Omental fat pad (tissue), 4 donors: ENCODE results near the gene MXRA7. TPM values are rescaled to one million over a fixed set of nuclear protein-coding genes. Genes with fewer than 3 reads are reported as not detected.

ENCODE experiments used
- ATAC-seq: fragments of 150-250 bp; one replicate; pipeline ENCODE4 v1.9.1; 2016; ENCODE audit warnings: mild to moderate bottlenecking, moderate library complexity; ENCODE audit not compliant: low FRiP score
- DNase-seq: peaks from one replicate; pipeline ENCODE4 v3.0.0-alpha.2; 2019; ENCODE audit warnings: low spot score
- total RNA-seq, 4 donors: library from RNA; depleted of rRNA; stranded (reverse); fragments of >200 nt; gene quantifications; one replicate each; pipeline ENCODE4 v1.1.0, GENCODE V29; 2016
- TF ChIP-seq, protein P1 (sequence below), 3 donors: fragments of 450-650 bp; IDR thresholded peaks; one replicate each; pipeline ENCODE4 v1.5.1; 2016 to 2017; ENCODE audit warnings: antibody characterized with exemption in 3 of 3, mild to moderate bottlenecking in 3 of 3, moderate library complexity in 2 of 3

MXRA7 gene
- total RNA-seq, 4 donors from 2014 or later, result 150 to 231 (median 194) TPM

DNA sequence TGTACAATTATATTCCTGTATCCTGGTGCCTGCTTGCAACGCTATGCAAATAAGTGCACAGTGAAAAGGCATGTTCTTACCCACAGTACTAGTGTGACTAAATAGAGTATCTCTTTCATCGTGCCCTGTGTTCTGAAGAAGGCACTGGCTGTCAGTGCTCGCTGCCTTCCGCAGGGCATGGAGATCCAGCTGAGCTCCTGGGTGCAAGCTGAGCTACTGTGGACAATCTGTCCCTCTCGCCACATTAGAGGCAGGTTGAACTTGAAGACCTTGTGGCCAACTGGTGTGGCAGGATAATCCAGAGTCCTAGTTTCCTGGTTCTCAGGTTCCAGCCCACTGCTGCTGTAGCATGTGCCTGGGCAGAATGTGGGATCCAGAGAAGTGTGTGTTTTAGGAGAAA, 65.3 kb downstream of the MXRA7 start:
- DNase-seq (no peak), ATAC-seq (no peak)
- TF ChIP-seq, protein P1, sequence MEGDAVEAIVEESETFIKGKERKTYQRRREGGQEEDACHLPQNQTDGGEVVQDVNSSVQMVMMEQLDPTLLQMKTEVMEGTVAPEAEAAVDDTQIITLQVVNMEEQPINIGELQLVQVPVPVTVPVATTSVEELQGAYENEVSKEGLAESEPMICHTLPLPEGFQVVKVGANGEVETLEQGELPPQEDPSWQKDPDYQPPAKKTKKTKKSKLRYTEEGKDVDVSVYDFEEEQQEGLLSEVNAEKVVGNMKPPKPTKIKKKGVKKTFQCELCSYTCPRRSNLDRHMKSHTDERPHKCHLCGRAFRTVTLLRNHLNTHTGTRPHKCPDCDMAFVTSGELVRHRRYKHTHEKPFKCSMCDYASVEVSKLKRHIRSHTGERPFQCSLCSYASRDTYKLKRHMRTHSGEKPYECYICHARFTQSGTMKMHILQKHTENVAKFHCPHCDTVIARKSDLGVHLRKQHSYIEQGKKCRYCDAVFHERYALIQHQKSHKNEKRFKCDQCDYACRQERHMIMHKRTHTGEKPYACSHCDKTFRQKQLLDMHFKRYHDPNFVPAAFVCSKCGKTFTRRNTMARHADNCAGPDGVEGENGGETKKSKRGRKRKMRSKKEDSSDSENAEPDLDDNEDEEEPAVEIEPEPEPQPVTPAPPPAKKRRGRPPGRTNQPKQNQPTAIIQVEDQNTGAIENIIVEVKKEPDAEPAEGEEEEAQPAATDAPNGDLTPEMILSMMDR (IDR thresholded peaks at IDR 0.05), result no peak

DNA sequence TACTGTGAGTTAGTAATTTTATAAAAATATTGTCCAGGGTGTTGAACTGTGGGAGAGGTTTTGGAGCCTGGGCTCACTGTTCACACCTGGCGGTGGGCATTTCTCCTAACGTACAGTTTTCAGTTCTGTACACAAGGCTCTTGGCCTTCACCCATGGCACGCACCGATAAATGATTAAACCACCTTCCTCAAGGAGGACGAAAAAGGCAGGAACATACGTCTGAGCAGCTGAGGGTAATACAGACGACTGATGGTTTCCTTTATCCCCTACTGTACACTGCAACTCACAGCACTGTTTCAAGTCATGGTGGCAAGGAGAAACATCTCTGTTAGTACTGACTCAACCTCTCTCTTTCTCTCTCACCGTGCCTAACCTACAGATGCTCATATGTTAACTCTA, 65.8 kb downstream of the MXRA7 start:
- no peak for DNase-seq
- TF ChIP-seq, protein P1 (IDR thresholded peaks at IDR 0.05), result no peak
- ATAC-seq, result no peak

DNA sequence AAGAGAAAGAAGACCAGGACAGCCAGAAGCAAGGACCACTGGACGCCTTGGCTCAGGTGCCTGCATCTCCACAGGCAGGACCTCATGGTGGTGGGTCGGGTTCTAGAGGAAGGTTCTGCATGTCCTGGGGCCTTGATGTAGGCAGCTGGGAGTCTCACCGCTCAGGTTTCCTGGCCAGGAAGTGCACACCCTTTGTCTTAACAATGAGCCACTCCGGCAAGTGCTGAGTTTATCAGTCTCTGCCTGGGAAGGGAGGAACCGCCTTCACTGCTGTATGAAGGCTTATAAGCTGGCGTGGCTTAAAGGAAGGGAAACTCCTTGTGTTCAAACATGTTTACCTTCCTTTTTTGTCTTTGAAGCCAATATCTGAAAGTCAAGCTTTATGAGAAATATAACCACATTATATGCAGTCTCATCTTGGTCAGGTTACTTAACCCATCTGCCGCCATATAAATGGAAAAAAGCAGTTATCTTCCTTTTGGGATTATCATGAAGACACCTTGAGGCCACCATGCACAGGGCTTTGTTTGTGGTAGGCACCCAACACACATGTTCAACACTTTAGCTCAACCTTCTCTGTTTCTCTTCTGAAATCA, 67.1 kb downstream of the MXRA7 start, which contains the start of gene ST6GALNAC1:
TSS of gene ST6GALNAC1 (minus strand) at position 205 of the 596 bp plus-strand sequence. CDS start at position 86, 119 bp downstream.
- no peak for DNase-seq
- ATAC-seq, result no peak
- TF ChIP-seq, protein P1 (IDR thresholded peaks at IDR 0.05), result no peak

DNA sequence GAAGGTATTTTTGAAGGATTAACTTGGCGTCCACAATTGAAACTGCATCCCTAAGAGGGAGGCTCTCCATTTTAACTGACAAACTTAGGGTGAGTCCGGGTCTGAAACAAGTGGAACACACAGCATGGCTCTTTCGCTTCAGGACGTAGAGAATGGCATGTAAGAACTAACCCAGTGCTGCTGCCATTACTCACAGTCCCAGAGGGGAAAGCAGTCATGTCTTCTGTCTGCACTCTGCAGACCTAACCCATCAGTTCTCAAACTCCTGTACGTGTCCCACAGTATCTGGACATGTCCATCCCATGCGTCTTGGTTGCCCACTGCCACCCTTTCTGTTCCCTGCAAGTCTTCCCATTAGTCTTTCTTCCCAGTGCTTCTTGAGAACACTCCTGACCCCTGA, 67.8 kb downstream of the MXRA7 start:
- DNase-seq (no peak), ATAC-seq (no peak)
- TF ChIP-seq, protein P1 (IDR thresholded peaks at IDR 0.05), result no peak

DNA sequence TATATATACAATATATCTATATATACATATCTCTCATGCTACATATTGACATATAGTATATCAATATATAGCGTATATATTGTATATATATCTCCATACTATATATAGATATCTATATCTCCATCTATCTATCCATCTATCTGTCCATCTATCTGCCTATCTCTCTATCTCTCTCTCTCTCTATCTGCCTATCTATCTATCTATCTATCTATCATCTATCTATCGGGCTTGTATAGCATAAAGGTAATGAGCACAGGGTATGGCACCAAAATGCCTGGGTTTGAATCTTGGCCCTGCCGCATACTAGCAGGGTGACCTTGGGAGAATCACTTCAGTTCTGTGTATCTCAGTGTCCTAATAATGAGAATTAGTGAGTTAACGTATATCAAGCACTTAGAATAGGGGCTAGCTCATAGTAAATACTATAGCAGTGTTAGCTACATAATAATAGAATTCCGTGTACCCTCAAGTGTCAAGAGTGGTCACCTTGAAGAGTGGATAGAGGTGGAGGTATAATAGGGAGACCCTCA, 68.7 kb downstream of the MXRA7 start:
- ATAC-seq (no peak), DNase-seq (no peak)
- TF ChIP-seq, protein P1 (IDR thresholded peaks at IDR 0.05), result no peak

DNA sequence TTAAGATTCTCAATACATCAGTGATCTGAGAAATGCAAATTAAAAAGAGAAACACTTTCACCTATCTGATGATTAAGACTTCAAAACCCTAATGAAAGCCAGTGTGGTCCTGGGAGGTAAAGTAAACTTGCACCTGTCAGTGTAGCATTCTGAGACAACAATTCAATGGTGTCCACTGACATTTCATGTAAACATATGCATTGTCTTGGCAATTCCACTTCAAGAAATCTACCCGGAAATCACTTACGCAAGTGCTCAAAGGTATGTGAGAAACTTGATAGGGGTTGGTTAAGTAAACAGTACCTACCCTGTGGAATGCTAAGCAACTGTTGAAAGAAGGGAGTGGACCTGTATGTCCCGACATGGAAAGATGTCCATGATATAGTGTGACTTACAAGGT, 69.3 kb downstream of the MXRA7 start:
- DNase-seq (no peak), ATAC-seq (no peak)
- TF ChIP-seq, protein P1 (IDR thresholded peaks at IDR 0.05), result no peak
